RWPE1 (cell line): ENCODE results near the gene IGSF8.

ENCODE experiments used
- CTCF ChIA-PET: fragments of 350-600 bp; sonication (Branson Sonifier 250); formaldehyde crosslinking; extraction: SDS; loops from one replicate; lab custom pipeline; 2021; lab: Yijun Ruan, JAX
- POLR2A ChIA-PET: fragments of 400-600 bp; formaldehyde crosslinking; extraction: SDS; loops from one replicate; lab custom pipeline; 2020; ENCODE audit warnings: antibody characterized with exemption; ENCODE audit not compliant: low non-redundant PET; lab: Yijun Ruan, JAX
- DNase-seq: peaks from one replicate; pipeline ENCODE4 v3.0.0; 2012; ENCODE audit warnings: low spot score
- H3K27ac ChIP-seq: fragments of 450-650 bp; 2 replicates; pipeline ENCODE4 v1.5.1; 2017
- TF ChIP-seq, protein P1 (sequence below): fragments of 450-650 bp; conservative IDR thresholded peaks from 2 replicates; pipeline ENCODE4 v1.5.1; 2017; ENCODE audit warnings: low read depth, mild to moderate bottlenecking

Gene IGSF8

GRCh38 chr1:160122978-160123495 is 24.6 kb upstream of the IGSF8 start:
- ChIA-PET CTCF (interaction anchor here (1.7 kb wide), 1 partner anchor 22 kb away, joined by 9 read pairs; no protein-coding TSS in a partner anchor), POLR2A (no interaction called here)

GRCh38 chr1:160121388-160121787 is 23.0 kb upstream of the IGSF8 start:
- TF ChIP-seq, protein P1, sequence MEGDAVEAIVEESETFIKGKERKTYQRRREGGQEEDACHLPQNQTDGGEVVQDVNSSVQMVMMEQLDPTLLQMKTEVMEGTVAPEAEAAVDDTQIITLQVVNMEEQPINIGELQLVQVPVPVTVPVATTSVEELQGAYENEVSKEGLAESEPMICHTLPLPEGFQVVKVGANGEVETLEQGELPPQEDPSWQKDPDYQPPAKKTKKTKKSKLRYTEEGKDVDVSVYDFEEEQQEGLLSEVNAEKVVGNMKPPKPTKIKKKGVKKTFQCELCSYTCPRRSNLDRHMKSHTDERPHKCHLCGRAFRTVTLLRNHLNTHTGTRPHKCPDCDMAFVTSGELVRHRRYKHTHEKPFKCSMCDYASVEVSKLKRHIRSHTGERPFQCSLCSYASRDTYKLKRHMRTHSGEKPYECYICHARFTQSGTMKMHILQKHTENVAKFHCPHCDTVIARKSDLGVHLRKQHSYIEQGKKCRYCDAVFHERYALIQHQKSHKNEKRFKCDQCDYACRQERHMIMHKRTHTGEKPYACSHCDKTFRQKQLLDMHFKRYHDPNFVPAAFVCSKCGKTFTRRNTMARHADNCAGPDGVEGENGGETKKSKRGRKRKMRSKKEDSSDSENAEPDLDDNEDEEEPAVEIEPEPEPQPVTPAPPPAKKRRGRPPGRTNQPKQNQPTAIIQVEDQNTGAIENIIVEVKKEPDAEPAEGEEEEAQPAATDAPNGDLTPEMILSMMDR: no peak
- DNase-seq: no peak
- CTCF ChIA-PET: no interaction called here
- H3K27ac ChIP-seq: no peak overlapping the region
- POLR2A ChIA-PET: no interaction called here

More at GRCh38 chr1:160122978-160123495, 24.6 kb upstream of the IGSF8 start:
- no peak overlapping the region for H3K27ac ChIP-seq
- TF ChIP-seq, protein P1: no peak
- no peak for DNase-seq

DNA sequence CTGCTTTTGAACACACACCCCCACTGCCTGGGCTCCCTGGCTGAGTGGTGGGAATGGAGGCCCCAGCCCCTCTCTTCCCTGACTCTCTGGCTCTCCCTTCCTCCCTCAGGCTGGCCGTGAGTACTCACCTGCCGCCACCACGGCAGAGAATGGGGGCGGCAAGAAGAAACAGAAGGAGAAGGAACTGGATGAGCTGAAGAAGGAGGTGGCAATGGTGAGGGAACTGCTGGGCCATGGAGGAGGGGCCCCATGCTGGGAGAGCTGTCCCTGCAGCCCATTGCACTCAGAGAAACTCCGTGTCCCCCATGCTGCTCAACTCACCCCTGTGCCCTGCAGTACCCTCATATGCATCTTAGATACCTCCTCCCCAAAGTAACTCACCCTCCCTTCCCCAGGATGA is 22.4 kb upstream of the IGSF8 start:
- POLR2A ChIA-PET: interaction anchor here (0.5 kb wide), 1 partner anchor 108 kb away, joined by 8 read pairs; no protein-coding TSS in a partner anchor
- TF ChIP-seq, protein P1: no peak
- DNase-seq: no peak
- CTCF ChIA-PET: no interaction called here
- H3K27ac ChIP-seq: no peak overlapping the region

- TF ChIP-seq, protein P1: no peak
Observed at GRCh38 chr1:160118928-160119327, 20.5 kb upstream of the IGSF8 start.

DNA sequence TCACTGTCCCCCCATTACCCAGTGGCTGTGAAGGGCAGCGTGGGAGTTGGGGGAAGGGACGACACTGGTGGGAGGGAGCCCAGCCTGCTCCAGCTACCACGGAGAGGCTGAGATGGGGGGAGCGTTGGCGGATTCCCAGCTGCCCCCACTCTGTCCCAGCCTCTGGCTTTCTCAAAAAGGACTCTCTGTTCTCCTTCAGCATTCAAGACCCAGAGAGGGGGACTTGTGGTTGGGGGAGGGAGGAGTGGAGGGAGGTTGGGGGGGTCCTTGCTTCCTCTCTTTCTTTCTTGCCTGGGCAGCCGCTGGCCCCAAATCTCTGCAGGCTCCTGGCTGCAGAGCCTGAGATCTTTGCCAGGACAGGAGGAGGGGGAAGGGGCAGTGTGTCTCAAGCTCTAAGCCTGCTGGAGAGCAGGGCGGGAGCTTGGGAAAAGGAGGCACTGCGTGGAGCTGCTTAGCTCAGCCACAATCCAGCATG is 19.3 kb upstream of the IGSF8 start:
- no peak for DNase-seq
- CTCF ChIA-PET: interaction anchor here (0.5 to 1.5 kb wide), 4 partner anchors 17 to 137 kb away, joined by 3 to 4 read pairs (median 3); no protein-coding TSS in a partner anchor
- H3K27ac ChIP-seq: no peak overlapping the region

More at GRCh38 chr1:160118928-160119327, 20.5 kb upstream of the IGSF8 start:
- POLR2A ChIA-PET: no interaction called here
- DNase-seq: no peak
- H3K27ac ChIP-seq: no peak overlapping the region
- CTCF ChIA-PET: no interaction called here

GRCh38 chr1:160117300-160117699 is 18.9 kb upstream of the IGSF8 start:
- ChIA-PET CTCF (interaction anchor here (0.5 to 1.5 kb wide), 4 partner anchors 16 to 487 kb away, joined by 3 to 4 read pairs (median 3); no protein-coding TSS in a partner anchor), POLR2A (no interaction called here)
- TF ChIP-seq, protein P1: no peak
- DNase-seq: no peak
- H3K27ac ChIP-seq: no peak overlapping the region

More for the DNA sequence above, 19.3 kb upstream of the IGSF8 start:
- TF ChIP-seq, protein P1: no peak
- POLR2A ChIA-PET: no interaction called here
